Endothelial cell of umbilical vein (primary cell): ENCODE data around the gene SORCS2. TPM values are rescaled to one million over a fixed set of nuclear protein-coding genes. Genes with fewer than 3 reads are reported as not detected.

Experiments
- BruUV-seq: library from RNA; stranded (reverse); fragments of 400-500 nt; replicated peaks from 2 replicates; lab custom pipeline; 2021; lab: Mats Ljungman, UMichigan
- CTCF ChIA-PET: fragments of 300-600, 350-600 bp; sonication (Branson Sonifier 250); formaldehyde crosslinking; loops from one replicate; lab custom pipeline; 2021; ENCODE audit warnings: antibody characterized with exemption, inconsistent platforms; lab: Charles Lee
- POLR2A ChIA-PET: fragments of 300-600, 350-600 bp; sonication (Branson Sonifier 250); formaldehyde crosslinking; loops from one replicate; lab custom pipeline; 2021; ENCODE audit warnings: antibody characterized with exemption, inconsistent platforms; lab: Charles Lee
- DNase-seq: peaks from one replicate; pipeline ENCODE4 v3.0.0-alpha.2; 2011; ENCODE audit warnings: low read depth, low spot score
- FAIRE-seq: peaks from 2 replicates; lab custom pipeline; 2011; peaks lifted over from hg19 to GRCh38; lab: Jason Lieb, UNC
- H2AFZ ChIP-seq: 2 replicates; pipeline ENCODE4 v1.6.0; 2012; ENCODE audit warnings: low read depth, low read length, control low read depth, inconsistent platforms
- H3K27ac ChIP-seq: 2 replicates; pipeline ENCODE4 v1.5.1; 2011; ENCODE audit warnings: low read depth, mild to moderate bottlenecking, control low read depth, low read length, moderate library complexity; ENCODE audit not compliant: insufficient read depth
- H3K27me3 ChIP-seq, 2 experiments: 2 replicates each; pipeline versions ENCODE4 v1.6.0 to v1.6.1; 2011; ENCODE audit warnings: low read length in 2 of 2, mixed read lengths in 1 of 2; ENCODE audit not compliant: control insufficient read depth in 2 of 2, insufficient read depth in 2 of 2
- H3K36me3 ChIP-seq, 2 experiments: 2 replicates in 1 of 2; 3 replicates in 1 of 2; pipeline ENCODE4 v1.5.1; 2011; ENCODE audit warnings: low read length in 2 of 2, mild to moderate bottlenecking in 1 of 2, moderate library complexity in 1 of 2; ENCODE audit not compliant: control insufficient read depth in 2 of 2, insufficient read depth in 2 of 2; ENCODE audit errors: extremely low read depth in 1 of 2
- H3K4me1 ChIP-seq: 3 replicates; pipeline ENCODE4 v1.5.1; 2011; ENCODE audit warnings: mild to moderate bottlenecking, low read length; ENCODE audit not compliant: control insufficient read depth, insufficient read depth; ENCODE audit errors: extremely low read depth
- H3K4me2 ChIP-seq: 2 replicates; pipeline ENCODE4 v1.6.1; 2011; ENCODE audit warnings: low read length, control low read depth, mixed read lengths; ENCODE audit not compliant: insufficient read depth
- H3K4me3 ChIP-seq, 3 experiments: fragments of 200-600 bp in 1 of 3; sonication (generic), shearing (Covaris generic) in 1 of 3; replicated peaks in 1 of 3; 2 replicates each; pipeline ENCODE4 v1.5.1; 2011 to 2016; ENCODE audit warnings: control low read depth in 3 of 3, low read length in 3 of 3, mild to moderate bottlenecking in 2 of 3, inconsistent platforms in 1 of 3, low read depth in 1 of 3, moderate library complexity in 1 of 3; ENCODE audit not compliant: insufficient read depth in 1 of 3
- H3K79me2 ChIP-seq: 2 replicates; pipeline ENCODE4 v1.6.0; 2012; ENCODE audit warnings: low read length, inconsistent platforms; ENCODE audit not compliant: control insufficient read depth, insufficient read depth
- H3K9ac ChIP-seq: replicated peaks from 2 replicates; pipeline ENCODE3; 2011; ENCODE audit warnings: low read length, control low read depth; ENCODE audit not compliant: insufficient read depth; ENCODE audit errors: extremely low read depth
- H3K9me1 ChIP-seq: replicated peaks from 3 replicates; pipeline ENCODE4 v1.6.0; 2011; ENCODE audit warnings: mild to moderate bottlenecking, low read length; ENCODE audit not compliant: control insufficient read depth, insufficient read depth; ENCODE audit errors: extremely low read depth
- H3K9me3 ChIP-seq: replicated peaks from 2 replicates; pipeline ENCODE4 v1.5.1; 2012; ENCODE audit warnings: low read length, inconsistent platforms; ENCODE audit not compliant: control insufficient read depth, insufficient read depth
- H4K20me1 ChIP-seq: replicated peaks from 2 replicates; pipeline ENCODE3; 2011; ENCODE audit warnings: mild to moderate bottlenecking, low read length; ENCODE audit not compliant: control insufficient read depth, insufficient read depth; ENCODE audit errors: extremely low read depth
- CTCF ChIP-seq, 2 donors: IDR thresholded peaks; 1 replicate in 1 of 2; 2 replicates in 1 of 2; pipeline ENCODE4 v1.5.1; 2011; ENCODE audit warnings: low read length in 2 of 2, mild to moderate bottlenecking in 2 of 2, moderate library complexity in 2 of 2, control low read depth in 1 of 2, inconsistent platforms in 1 of 2, low read depth in 1 of 2; ENCODE audit not compliant: insufficient read depth in 1 of 2; ENCODE audit errors: extremely low read depth in 1 of 2
- EZH2 ChIP-seq: IDR thresholded peaks from 2 replicates; pipeline ENCODE4 v1.6.1; 2012; ENCODE audit warnings: borderline replicate concordance, low read depth, mild to moderate bottlenecking, moderate library complexity, low read length, inconsistent platforms; ENCODE audit not compliant: severe bottlenecking
- FOS ChIP-seq: IDR thresholded peaks from 2 replicates; pipeline ENCODE4 v1.6.1; 2011; ENCODE audit warnings: mild to moderate bottlenecking, low read length, moderate library complexity, borderline replicate concordance; ENCODE audit not compliant: insufficient read depth
- GATA2 ChIP-seq: IDR thresholded peaks from 2 replicates; pipeline ENCODE4 v1.7.0; 2011; ENCODE audit warnings: low read depth, mild to moderate bottlenecking, moderate library complexity, mixed read lengths, low read length; ENCODE audit not compliant: insufficient read length, insufficient read depth
- JUN ChIP-seq: IDR thresholded peaks from 2 replicates; pipeline ENCODE4 v1.6.1; 2011; ENCODE audit warnings: borderline replicate concordance, low read depth; ENCODE audit not compliant: insufficient read length, insufficient read depth
- MYC ChIP-seq: IDR thresholded peaks from one replicate; pipeline ENCODE4 v1.6.1; 2011; ENCODE audit warnings: mild to moderate bottlenecking, low read depth, low read length
- POLR2A ChIP-seq: IDR thresholded peaks from 2 replicates; pipeline ENCODE4 v1.6.1; 2012; ENCODE audit warnings: low read depth, mild to moderate bottlenecking, control low read depth, low read length
- POLR2AphosphoS5 ChIP-seq: IDR thresholded peaks from 2 replicates; pipeline ENCODE4 v1.6.1; 2012; ENCODE audit warnings: low read depth, mild to moderate bottlenecking, control low read depth, low read length, moderate library complexity; ENCODE audit not compliant: insufficient read depth
- dilution Hi-C: fragments of 300-500 bp; cut with MboI; formaldehyde crosslinking; loops from one replicate; pipeline ENCODE4 v1.15.0; 2019; ENCODE audit warnings: low sequenced_read_pairs; ENCODE audit not compliant: extremely low pct_ligation_motif_present
- intact Hi-C: fragments of 100-400 bp; cut with micrococcal nuclease; formaldehyde crosslinking; loops from one replicate; pipeline ENCODE4 v1.10.0; 2022
- polyA plus RNA-seq, 4 experiments: library from polyadenylated mRNA; depleted of rRNA in 3 of 4; stranded (reverse) in 3 of 4; unstranded in 1 of 4; fragments of >200 nt; gene quantifications; 2 replicates each; pipeline versions ENCODE4 v1.2.1 to v1.2.3, GENCODE V29; 2011 to 2012; ENCODE audit warnings: missing spikeins in 1 of 4
- total RNA-seq: library from RNA; stranded (reverse); gene quantifications from 2 replicates; pipeline ENCODE4 v1.2.3, GENCODE V29; 2021
- TF ChIP-seq, protein P1 (sequence below): IDR thresholded peaks from 2 replicates; pipeline ENCODE4 v1.6.1; 2011; ENCODE audit not compliant: insufficient read depth, insufficient read length

SORCS2 gene
- total and polyA plus RNA-seq, 2 donors (not counting 3 experiments of a cell fraction or from before 2014, with no cell fraction given), result not detected

GRCh38 chr4:7191546-7192251, 639 bp upstream of the SORCS2 start:
- Histone ChIP-seq H3K9me1 (no peaks in the 10 kb centered on the region), H3K9me3 (no peaks in the 10 kb centered on the region), H4K20me1 (no peaks in the 10 kb centered on the region), H3K4me3 (no peak overlapping the region), H2AFZ (no peak overlapping the region), H3K36me3 (no peaks in the 10 kb centered on the region), H3K27ac (no peak overlapping the region), H3K4me2 (no peak overlapping the region), H3K4me1 (no peaks in the 10 kb centered on the region), H3K79me2 (no peaks in the 10 kb centered on the region), H3K27me3 (peaks cover 39 to 40% of the 10 kb centered on the region in 2 experiments), H3K9ac (no peak overlapping the region)
- ChIA-PET CTCF (interaction anchor here (0.8 to 2.5 kb wide), 11 partner anchors 9 to 824 kb away, joined by 3 to 37 read pairs (median 4); no protein-coding TSS in a partner anchor), POLR2A (no interaction called here)
- no peak for DNase-seq
- no peak for FAIRE-seq
- BruUV-seq, result no TSS peak
- intact Hi-C loops (loop anchor here (1.0 to 5.0 kb wide), 4 partner anchors 105 to 611 kb away; no protein-coding TSS in a partner anchor), dilution Hi-C loops (no loop called here)
- TF ChIP-seq FOS (no peak), POLR2A (no peak), CTCF (IDR thresholded peaks at IDR 0.05; ENCODE audit: extremely low read depth in 1 of 2, insufficient read depth in 1 of 2, low read depth in 1 of 2, low read length in 2 of 2) (no peak), EZH2 (no peak), GATA2 (no peak), JUN (no peak), MYC (no peak), POLR2AphosphoS5 (no peak)
- TF ChIP-seq, protein P1, sequence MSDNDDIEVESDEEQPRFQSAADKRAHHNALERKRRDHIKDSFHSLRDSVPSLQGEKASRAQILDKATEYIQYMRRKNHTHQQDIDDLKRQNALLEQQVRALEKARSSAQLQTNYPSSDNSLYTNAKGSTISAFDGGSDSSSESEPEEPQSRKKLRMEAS, result no peak
